Measurements from ENCODE around the gene ANAPC5. TPM values are rescaled to one million over a fixed set of nuclear protein-coding genes. Genes with fewer than 3 reads are reported as not detected.
A peak's percentile ranks its signal among the peaks of the same experiment; 100 is the strongest.

ANAPC5 gene
- polyA plus RNA-seq (2011; rRNA removed) (145 and 146 TPM in 2 replicates), polyA minus RNA-seq (2011; rRNA and poly(A)+ RNA removed) (114 and 121 TPM in 2 replicates)

DNA sequence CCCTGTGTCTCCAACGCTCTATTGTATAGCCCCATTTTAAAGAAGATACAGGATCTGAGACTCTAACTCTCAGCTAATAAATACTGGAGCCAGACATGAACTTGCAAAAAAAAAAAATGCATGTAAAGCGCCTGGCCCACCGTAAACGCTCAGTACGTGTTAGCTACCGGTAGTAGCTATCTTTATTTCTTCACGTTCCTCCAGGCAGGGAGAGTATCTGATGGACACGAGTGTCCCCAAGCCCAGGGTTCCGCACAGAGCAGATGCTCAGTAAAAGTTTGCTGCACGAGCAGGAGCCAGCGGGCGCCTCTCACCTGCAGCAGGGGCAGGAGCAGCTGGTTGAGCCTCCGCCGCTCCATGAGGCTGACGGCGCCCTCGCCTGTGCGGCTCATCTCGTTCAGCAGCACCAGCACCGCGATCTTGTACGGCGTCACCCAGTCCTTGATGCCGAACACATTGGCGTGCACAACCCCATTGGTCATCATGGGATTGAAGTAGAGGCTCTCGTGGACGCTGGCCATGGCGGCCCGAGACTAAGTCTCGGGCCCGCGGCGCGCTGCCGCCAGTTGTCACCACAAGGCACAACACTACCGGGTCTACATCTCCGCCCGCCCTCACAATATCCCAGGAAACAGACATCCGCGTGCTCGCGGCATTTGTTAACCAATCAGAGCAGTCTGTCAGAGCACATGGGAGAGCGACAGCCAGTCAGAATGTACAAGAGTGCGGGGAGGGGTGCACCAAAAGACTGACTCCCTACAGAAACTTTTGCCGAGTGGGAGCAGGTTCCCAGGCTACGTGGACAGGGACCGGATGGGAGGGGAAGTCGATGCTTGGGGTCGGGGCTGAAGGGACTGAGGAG, at the start of gene ANAPC5:
Gene ANAPC5 (minus strand): TSS at position 592 of the 862 bp plus-strand sequence. CDS start 71 bp downstream, at position 521.
- Histone ChIP-seq H3K9me3 (ENCODE audit: control insufficient read depth, insufficient read depth, low read length) (no peaks in the 10 kb centered on the region), H3K27me3 (ENCODE audit: control insufficient read depth, insufficient read depth, low read length) (no peaks in the 10 kb centered on the region), H3K4me3 (ENCODE audit: low read depth, low read length) (peak within 1 kb of the TSS; percentile 95), H3K27ac (ENCODE audit: low read depth, low read length) (peak within 1 kb of the TSS; percentile 87)
- peak; percentile 95 for DNase-seq (ENCODE audit: low read depth, low spot score)
- ChIA-PET CTCF (interaction anchor here (0.6 to 7.7 kb wide), 4 partner anchors 17 to 95 kb away, joined by 3 to 53 read pairs (median 10); no protein-coding TSS in a partner anchor), POLR2A (interaction anchor here (0.6 to 2.8 kb wide), 10 partner anchors 14 to 823 kb away, joined by 3 to 35 read pairs (median 5); partner anchors contain the start of genes COQ5 and RNF34)
- no peak for TF ChIP-seq CTCF (IDR thresholded peaks at IDR 0.05; ENCODE audit: low read depth, low read length)

DNA sequence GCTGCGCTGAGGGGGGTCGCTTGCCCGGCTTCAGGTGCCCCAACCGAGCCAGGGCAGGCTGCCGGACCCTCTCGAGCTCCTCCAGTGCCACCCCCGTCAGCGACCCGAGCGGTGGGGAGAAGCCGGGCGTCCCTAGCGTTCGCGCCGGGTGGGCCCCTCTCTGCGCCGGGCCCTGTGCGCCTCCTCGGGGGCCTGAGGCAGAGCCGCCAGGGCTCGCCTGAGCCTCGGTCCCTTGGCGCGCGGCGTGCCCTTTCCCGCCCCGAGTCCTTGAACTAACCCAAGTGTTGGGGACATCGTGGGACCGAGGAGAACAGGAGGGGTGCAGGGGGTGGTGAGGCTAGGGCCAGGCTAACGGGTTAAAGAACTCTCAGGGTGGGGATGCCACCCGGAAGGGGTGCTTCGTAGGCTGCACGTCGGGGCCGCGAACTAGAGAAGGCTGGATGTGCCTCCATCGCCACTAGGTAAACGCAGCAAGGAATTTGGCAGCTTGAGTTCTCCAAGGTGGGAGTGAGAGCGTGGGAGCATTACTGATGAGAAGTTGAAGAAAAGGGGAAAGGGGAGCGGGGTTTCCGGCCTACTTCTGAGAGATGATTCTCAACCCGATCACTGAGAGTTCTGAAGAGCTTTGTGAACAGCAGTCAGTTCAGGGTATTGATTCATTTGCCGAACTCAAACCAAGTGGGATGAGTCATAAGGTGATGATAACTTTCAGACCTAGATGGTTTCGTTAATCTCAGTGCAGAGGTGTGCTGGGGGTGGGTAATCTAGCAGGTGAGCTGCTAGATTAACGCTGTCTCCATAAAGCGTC, 48.3 kb upstream of the ANAPC5 start:
- peak overlapping the region; percentile 73 for H3K27ac ChIP-seq (ENCODE audit: low read depth, low read length)
- no peak for DNase-seq (ENCODE audit: low read depth, low spot score)
- ChIA-PET POLR2A (interaction anchor here (0.6 to 3.2 kb wide), 8 partner anchors 9 to 327 kb away, joined by 3 to 35 read pairs (median 6); partner anchors contain the start of gene ANAPC5), CTCF (interaction anchor here (0.5 to 3.4 kb wide), 3 partner anchors 16 to 66 kb away, joined by 4 to 18 read pairs (median 5); no protein-coding TSS in a partner anchor)
- TF ChIP-seq CTCF (IDR thresholded peaks at IDR 0.05; ENCODE audit: low read depth, low read length) = no peak
- H3K4me3 ChIP-seq (ENCODE audit: low read depth, low read length) = peak overlapping the region; percentile 86
- H3K27me3 ChIP-seq (ENCODE audit: control insufficient read depth, insufficient read depth, low read length) = no peaks in the 10 kb centered on the region
- no peaks in the 10 kb centered on the region; the same call in 1 of the 2 replicates for H3K9me3 ChIP-seq (ENCODE audit: control insufficient read depth, insufficient read depth, low read length)

- TF ChIP-seq CTCF (IDR thresholded peaks at IDR 0.05; ENCODE audit: low read depth, low read length) = no peak
- CTCF ChIA-PET = interaction anchor here (1.5 to 3.4 kb wide), 2 partner anchors 17 to 65 kb away, joined by 4 to 18 read pairs; no protein-coding TSS in a partner anchor
- H3K4me3 ChIP-seq (ENCODE audit: low read depth, low read length) = peak within 1 kb of the TSS; percentile 86
- H3K27me3 ChIP-seq (ENCODE audit: control insufficient read depth, insufficient read depth, low read length) = no peaks in the 10 kb centered on the region
- peak; percentile 94 for DNase-seq (ENCODE audit: low read depth, low spot score)
- peak within 1 kb of the TSS; percentile 85 for H3K27ac ChIP-seq (ENCODE audit: low read depth, low read length)
- POLR2A ChIA-PET = interaction anchor here (0.8 to 3.2 kb wide), 6 partner anchors 8 to 48 kb away, joined by 3 to 35 read pairs (median 5); partner anchors contain the start of gene ANAPC5
- no peaks in the 10 kb centered on the region; the same call in 1 of the 2 replicates for H3K9me3 ChIP-seq (ENCODE audit: control insufficient read depth, insufficient read depth, low read length)
Measured at GRCh38 chr12:121399391-121400331, 47.5 kb upstream of the ANAPC5 start, which contains the start of gene RNF34. RNF34 (plus strand) TSS chr12:121400118; CDS start chr12:121400213, 95 bp downstream.

DNA sequence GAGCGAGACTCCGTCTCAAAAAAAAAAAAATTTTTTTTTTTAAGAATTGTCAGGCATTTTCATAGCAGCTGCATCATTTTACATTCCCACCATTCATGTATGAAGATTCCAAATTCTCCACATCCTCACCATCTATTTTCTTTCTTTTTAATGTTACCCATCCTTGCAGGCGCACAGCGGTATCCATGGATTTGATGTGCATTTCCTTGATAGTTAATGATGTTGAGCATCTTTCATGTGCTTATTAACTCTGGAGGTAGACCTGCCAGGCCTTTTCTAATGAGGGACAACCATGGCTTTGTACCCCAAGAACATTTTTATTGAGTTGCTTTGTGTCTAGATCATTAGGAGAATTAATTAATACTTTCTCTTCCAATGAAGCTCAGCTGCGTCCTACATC, 46.1 kb upstream of the ANAPC5 start:
- H3K27me3 ChIP-seq (ENCODE audit: control insufficient read depth, insufficient read depth, low read length) = no peaks in the 10 kb centered on the region
- TF ChIP-seq CTCF (IDR thresholded peaks at IDR 0.05; ENCODE audit: low read depth, low read length) = no peak
- H3K4me3 ChIP-seq (ENCODE audit: low read depth, low read length) = no peak overlapping the region
- ChIA-PET CTCF (interaction anchor here (3.4 kb wide), 1 partner anchor 63 kb away, joined by 18 read pairs; no protein-coding TSS in a partner anchor), POLR2A (no interaction called here)
- H3K9me3 ChIP-seq (ENCODE audit: control insufficient read depth, insufficient read depth, low read length) = no peaks in the 10 kb centered on the region; the same call in 1 of the 2 replicates
- DNase-seq (ENCODE audit: low read depth, low spot score) = no peak
- no peak overlapping the region for H3K27ac ChIP-seq (ENCODE audit: low read depth, low read length)

Measured in AG04450 (cell line).